ENCODE results near the gene CHD1.

The CHD1 gene

GRCh38 chr5:98846520-98846919, 82.3 kb downstream of the CHD1 start:
- H3K27ac ChIP-seq: no peak overlapping the region
- no peak for TF ChIP-seq CTCF (conservative IDR thresholded peaks at IDR 0.05)

GRCh38 chr5:98845878-98846277, 82.9 kb downstream of the CHD1 start:
- no peak for TF ChIP-seq CTCF (conservative IDR thresholded peaks at IDR 0.05)
- no peak overlapping the region for H3K27ac ChIP-seq

- TF ChIP-seq CTCF (conservative IDR thresholded peaks at IDR 0.05): no peak
- H3K27ac ChIP-seq: no peak overlapping the region
Measured at GRCh38 chr5:98844865-98845264, 83.9 kb downstream of the CHD1 start.

GRCh38 chr5:98843481-98843880, 85.3 kb downstream of the CHD1 start:
- no peak for TF ChIP-seq CTCF (conservative IDR thresholded peaks at IDR 0.05)
- H3K27ac ChIP-seq: no peak overlapping the region

GRCh38 chr5:98840946-98841345, 87.9 kb downstream of the CHD1 start:
- no peak for TF ChIP-seq CTCF (conservative IDR thresholded peaks at IDR 0.05)
- H3K27ac ChIP-seq: no peak overlapping the region

- no peak overlapping the region for H3K27ac ChIP-seq
- no peak for TF ChIP-seq CTCF (conservative IDR thresholded peaks at IDR 0.05)
Measured at GRCh38 chr5:98839469-98840383, 89.1 kb downstream of the CHD1 start.

- H3K27ac ChIP-seq: no peak overlapping the region
- TF ChIP-seq CTCF (conservative IDR thresholded peaks at IDR 0.05): no peak
Measured at GRCh38 chr5:98836175-98836574, 92.6 kb downstream of the CHD1 start.

Data from VCaP (cell line).